Measurements from ENCODE around the gene ENO2. TPM values are rescaled to one million over a fixed set of nuclear protein-coding genes. Genes with fewer than 3 reads are reported as not detected.
A peak's percentile ranks its signal among the peaks of the same experiment; 100 is the strongest.
"Not testable (repeated sequence)": the region's sequence is repeated elsewhere in the genome, so short reads cannot be mapped to it uniquely, and the experiment has no call there.

ENO2 gene
- polyA plus RNA-seq, 1 of the 3 experiments (the other 2 are of a cell fraction), result 50.6 TPM

DNA sequence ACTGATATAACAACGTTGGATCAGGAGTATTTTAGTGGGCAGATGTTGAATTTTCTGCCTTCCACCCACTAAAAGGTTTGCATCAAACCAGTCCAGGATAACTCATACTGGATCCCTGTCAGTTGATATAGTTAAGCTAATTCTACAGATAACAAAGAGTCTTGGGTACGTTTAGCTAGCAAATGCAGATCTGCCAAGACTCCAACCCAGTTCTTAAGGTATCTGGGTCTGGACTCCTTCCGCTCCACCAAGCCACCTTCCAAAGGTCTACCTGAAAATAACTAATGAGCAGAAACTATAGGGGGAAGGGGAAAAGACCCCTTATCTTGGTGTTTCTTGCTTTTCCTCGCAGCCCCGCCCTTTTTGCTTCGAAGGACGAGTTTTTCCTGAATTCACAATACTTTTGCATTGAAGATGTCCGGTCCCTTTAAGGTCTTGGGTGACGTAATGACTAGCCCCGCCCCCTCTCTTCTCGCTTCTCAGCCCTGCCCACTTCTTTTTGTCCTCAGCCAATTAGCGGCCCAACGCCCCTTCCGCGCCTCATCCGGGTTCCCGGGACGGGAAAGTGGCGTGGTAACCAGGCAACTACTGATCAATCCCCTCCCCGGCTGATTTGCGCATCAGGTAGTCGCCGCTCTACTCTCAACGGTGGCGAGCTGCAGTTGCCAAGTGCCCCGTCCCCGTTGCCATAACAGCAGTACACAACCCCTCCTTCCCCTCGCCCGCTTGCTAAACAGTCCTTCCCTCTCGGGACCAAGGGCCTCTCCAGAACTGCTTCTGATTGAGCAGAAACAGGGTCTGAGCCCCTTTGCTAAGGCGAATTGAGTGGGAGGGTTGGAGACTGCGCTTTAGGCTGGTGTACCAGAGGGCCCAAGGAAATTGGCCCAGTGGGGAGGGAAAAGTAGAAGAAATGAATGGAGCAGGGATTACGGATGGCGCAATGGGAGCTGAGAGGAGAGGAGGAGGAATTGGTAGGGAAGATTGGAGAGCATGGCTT lies 9.8 kb upstream of the ENO2 start, which contains the start of gene LRRC23:
TSS of gene LRRC23 (plus strand) at position 543 of the 997 bp plus-strand sequence. CDS start 812 bp downstream, outside the sequence.
- Histone ChIP-seq H3K9me2 (no peaks in the 10 kb centered on the region), H3K9me3 (no peaks in the 10 kb centered on the region), H3K4me3 (ENCODE audit: low read depth in 2 of 2, low read length in 1 of 2) (peak within 1 kb of the TSS; percentile 72 to 98), H3K4me2 (peak within 1 kb of the TSS; percentile 99), H3K9ac (peak within 1 kb of the TSS; percentile 97), H3K36me3 (replicated peaks in 1 of 2; ENCODE audit: control insufficient read depth in 1 of 2, insufficient read depth in 2 of 2, low read length in 1 of 2) (peaks cover 0 to 5% of the 10 kb centered on the region in 2 experiments), H4K20me1 (ENCODE audit: insufficient read depth) (no peaks in the 10 kb centered on the region), H3K4me1 (ENCODE audit: control insufficient read depth in 1 of 2, insufficient read depth in 2 of 2, low read depth in 1 of 2, low read length in 1 of 2) (peaks cover 9 to 10% of the 10 kb centered on the region in 2 experiments; a peak in 2 of 4 replicates), H3K27ac (ENCODE audit: low read depth in 2 of 2, low read length in 1 of 2) (peak within 1 kb of the TSS; percentile 71 to 78), H3F3A (replicated peaks; ENCODE audit: insufficient read depth) (peaks cover 2% of the 10 kb centered on the region), H3K79me2 (ENCODE audit: insufficient read depth) (no peaks in the 10 kb centered on the region), H3K27me3 (ENCODE audit: insufficient read depth) (no peaks in the 10 kb centered on the region), H2AFZ (ENCODE audit: low read depth) (peak within 1 kb of the TSS; percentile 99)
- POLR2A ChIA-PET, result interaction anchor here (0.9 to 2.2 kb wide), 5 partner anchors 10 to 39 kb away, joined by 4 to 6 read pairs (median 5); partner anchors contain the start of genes C12orf57, ENO2, RNU7-1 and SPSB2
- peak; percentile 88 for DNase-seq
- 4% methylated on average over 34 of the region's 34 CpGs for WGBS (ENCODE audit: low lambda C conversion rate)
- peak; percentile 80 for TF ChIP-seq MXI1 (IDR thresholded peaks at IDR 0.05; ENCODE audit: low read depth, low read length)
- TF ChIP-seq ELF1 (IDR thresholded peaks at IDR 0.05), result peak; percentile 74
- TF ChIP-seq MAX (IDR thresholded peaks at IDR 0.05; ENCODE audit: low read depth), result peak; percentile 58; the same call in 1 of the 2 replicates
- TF ChIP-seq, protein P1, sequence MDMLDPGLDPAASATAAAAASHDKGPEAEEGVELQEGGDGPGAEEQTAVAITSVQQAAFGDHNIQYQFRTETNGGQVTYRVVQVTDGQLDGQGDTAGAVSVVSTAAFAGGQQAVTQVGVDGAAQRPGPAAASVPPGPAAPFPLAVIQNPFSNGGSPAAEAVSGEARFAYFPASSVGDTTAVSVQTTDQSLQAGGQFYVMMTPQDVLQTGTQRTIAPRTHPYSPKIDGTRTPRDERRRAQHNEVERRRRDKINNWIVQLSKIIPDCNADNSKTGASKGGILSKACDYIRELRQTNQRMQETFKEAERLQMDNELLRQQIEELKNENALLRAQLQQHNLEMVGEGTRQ (IDR thresholded peaks at IDR 0.05; ENCODE audit: borderline replicate concordance, low read depth, low read length), result no peak
- no peak for TF ChIP-seq GATA2 (CRISPR knock-in tag; IDR thresholded peaks at IDR 0.05)
- peak; percentile 67 for TF ChIP-seq POLR2AphosphoS5 (IDR thresholded peaks at IDR 0.05; ENCODE audit: low read depth, low read length)
- no peak for TF ChIP-seq TEAD4 (IDR thresholded peaks at IDR 0.05; ENCODE audit: borderline replicate concordance, insufficient read depth)
- CTCF ChIA-PET, result interaction anchor here (0.6 to 2.9 kb wide), 5 partner anchors 13 to 35 kb away, joined by 3 to 19 read pairs (median 10); partner anchors contain the start of gene SPSB2

DNA sequence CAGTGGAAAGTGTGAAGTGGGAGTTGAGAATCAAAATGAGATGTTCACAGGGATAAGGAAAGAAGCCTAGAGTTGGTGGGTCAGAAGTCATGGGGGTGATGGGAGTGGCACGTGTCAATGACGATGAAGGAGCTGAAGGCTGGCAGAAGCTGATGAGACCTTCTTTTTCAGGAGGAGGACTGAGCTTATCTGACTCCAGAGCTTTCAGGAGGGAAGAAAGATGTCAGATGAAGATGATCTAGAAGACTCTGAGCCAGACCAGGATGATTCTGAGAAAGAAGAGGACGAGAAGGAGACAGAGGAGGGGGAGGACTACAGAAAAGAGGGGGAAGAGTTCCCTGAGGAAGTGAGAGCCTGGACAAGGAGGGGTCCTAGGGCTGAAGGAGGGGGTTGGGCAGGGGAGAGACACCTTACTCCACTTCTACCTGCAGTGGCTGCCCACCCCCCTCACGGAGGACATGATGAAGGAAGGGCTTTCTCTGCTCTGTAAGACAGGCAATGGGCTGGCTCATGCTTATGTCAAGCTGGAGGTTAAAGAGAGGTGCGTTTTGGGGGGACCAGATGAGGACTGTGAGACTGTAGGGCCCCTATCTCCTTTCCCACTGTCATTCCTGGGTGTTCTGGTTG lies 8.9 kb upstream of the ENO2 start:
- H3K4me3 ChIP-seq (ENCODE audit: low read depth in 2 of 2, low read length in 1 of 2), result peak overlapping the region; percentile 72 to 98

GRCh38 chr12:6908141-6908540 lies 6.2 kb upstream of the ENO2 start:
- CTCF ChIA-PET, result interaction anchor here (0.6 to 3.3 kb wide), 9 partner anchors 9 to 215 kb away, joined by 3 to 17 read pairs (median 4); partner anchors contain the start of genes C12orf57, RNU7-1 and SPSB2
- not testable (repeated sequence) for H3K27ac ChIP-seq (ENCODE audit: low read depth in 2 of 2, low read length in 1 of 2); DNase-seq; H3K9me3 ChIP-seq; H3K36me3 ChIP-seq (replicated peaks in 1 of 2; ENCODE audit: control insufficient read depth in 1 of 2, insufficient read depth in 2 of 2, low read length in 1 of 2); H3F3A ChIP-seq (replicated peaks; ENCODE audit: insufficient read depth); H3K9me2 ChIP-seq; H3K79me2 ChIP-seq (ENCODE audit: insufficient read depth); H2AFZ ChIP-seq (ENCODE audit: low read depth); H3K4me3 ChIP-seq (ENCODE audit: low read depth in 2 of 2, low read length in 1 of 2); H3K4me1 ChIP-seq (ENCODE audit: control insufficient read depth in 1 of 2, insufficient read depth in 2 of 2, low read depth in 1 of 2, low read length in 1 of 2); H3K4me2 ChIP-seq; H3K27me3 ChIP-seq (ENCODE audit: insufficient read depth); H4K20me1 ChIP-seq (ENCODE audit: insufficient read depth); H3K9ac ChIP-seq
- POLR2A ChIA-PET, result interaction anchor here (1.6 kb wide), 1 partner anchor 17 kb away, joined by 5 read pairs; no protein-coding TSS in a partner anchor
- WGBS (ENCODE audit: low lambda C conversion rate), result 95% methylated on average over 9 of the region's 11 CpGs

More for the DNA sequence above, 8.9 kb upstream of the ENO2 start:
- no peaks in the 10 kb centered on the region for H3K9me3 ChIP-seq
- no peak for TF ChIP-seq EZH2phosphoT487 (IDR thresholded peaks at IDR 0.05; ENCODE audit: borderline replicate concordance, low read depth)
- no peak for TF ChIP-seq RCOR1 (IDR thresholded peaks at IDR 0.05; ENCODE audit: low read length)
- TF ChIP-seq MXI1 (IDR thresholded peaks at IDR 0.05; ENCODE audit: low read depth, low read length), result no peak
- peak overlapping the region in 1 of 2 experiments; percentile 78; a peak in 2 of 4 replicates for H3K27ac ChIP-seq (ENCODE audit: low read depth in 2 of 2, low read length in 1 of 2)
- no peaks in the 10 kb centered on the region for H3K9me2 ChIP-seq
- H3K36me3 ChIP-seq (replicated peaks in 1 of 2; ENCODE audit: control insufficient read depth in 1 of 2, insufficient read depth in 2 of 2, low read length in 1 of 2), result peaks cover 0 to 5% of the 10 kb centered on the region in 2 experiments
- H3K9ac ChIP-seq, result peak overlapping the region; percentile 97
- POLR2A ChIA-PET, result interaction anchor here (0.9 to 2.2 kb wide), 6 partner anchors 9 to 38 kb away, joined by 4 to 6 read pairs (median 5); partner anchors contain the start of genes C12orf57, ENO2, RNU7-1 and SPSB2
- peaks cover 9 to 10% of the 10 kb centered on the region in 2 experiments; a peak in 2 of 4 replicates for H3K4me1 ChIP-seq (ENCODE audit: control insufficient read depth in 1 of 2, insufficient read depth in 2 of 2, low read depth in 1 of 2, low read length in 1 of 2)
- H3K27me3 ChIP-seq (ENCODE audit: insufficient read depth), result no peaks in the 10 kb centered on the region
- no peak for DNase-seq
- CTCF ChIA-PET, result interaction anchor here (0.6 to 2.9 kb wide), 6 partner anchors 14 to 444 kb away, joined by 3 to 19 read pairs (median 6); partner anchors contain the start of gene SPSB2
- H3F3A ChIP-seq (replicated peaks; ENCODE audit: insufficient read depth), result peaks cover 4% of the 10 kb centered on the region
- peak overlapping the region; percentile 99 for H3K4me2 ChIP-seq
- WGBS (ENCODE audit: low lambda C conversion rate), result 67% methylated on average over 5 of the region's 5 CpGs
- H4K20me1 ChIP-seq (ENCODE audit: insufficient read depth), result no peaks in the 10 kb centered on the region
- no peaks in the 10 kb centered on the region for H3K79me2 ChIP-seq (ENCODE audit: insufficient read depth)
- H2AFZ ChIP-seq (ENCODE audit: low read depth), result peak overlapping the region; percentile 99; the same call in 1 of the 2 replicates

Measured in SK-N-SH (cell line).